Smooth muscle cell (in vitro differentiated cells): ENCODE data around the gene FAM98B. TPM values are rescaled to one million over a fixed set of nuclear protein-coding genes. Genes with fewer than 3 reads are reported as not detected.

Experiments used
- DNase-seq: peaks from one replicate; lab custom pipeline; 2025; ENCODE audit not compliant: unreplicated experiment; lab: John Stamatoyannopoulos, UW
- H2AFZ ChIP-seq: fragments of 200-600 bp; sonication (generic); 2 replicates; pipeline ENCODE4 v1.6.0; 2016; ENCODE audit warnings: antibody characterized with exemption, low read depth, mild to moderate bottlenecking
- H3F3A ChIP-seq: fragments of 200-600 bp; sonication (generic); 2 replicates; pipeline ENCODE4 v1.6.0; 2017; ENCODE audit warnings: antibody characterized with exemption, low read depth
- H3K27ac ChIP-seq: fragments of 200-600 bp; sonication (generic); 2 replicates; pipeline ENCODE4 v1.5.1; 2016; ENCODE audit warnings: low read depth, mild to moderate bottlenecking
- H3K27me3 ChIP-seq: fragments of 200-600 bp; sonication (generic); 2 replicates; pipeline ENCODE4 v1.6.1; 2016; ENCODE audit warnings: low read depth, mild to moderate bottlenecking
- H3K36me3 ChIP-seq: fragments of 200-600 bp; sonication (generic); 2 replicates; pipeline ENCODE4 v1.5.1; 2016; ENCODE audit warnings: low read depth
- H3K4me1 ChIP-seq: fragments of 200-600 bp; sonication (generic); 2 replicates; pipeline ENCODE4 v1.5.1; 2016; ENCODE audit warnings: low read depth
- H3K4me2 ChIP-seq: fragments of 200-600 bp; sonication (generic); 2 replicates; pipeline ENCODE4 v1.6.0; 2016; ENCODE audit warnings: mild to moderate bottlenecking
- H3K4me3 ChIP-seq: fragments of 200-600 bp; sonication (generic); 2 replicates; pipeline ENCODE4 v1.5.1; 2016; ENCODE audit warnings: mild to moderate bottlenecking
- H3K79me2 ChIP-seq: fragments of 200-600 bp; sonication (generic); 2 replicates; pipeline ENCODE4 v1.6.0; 2016; ENCODE audit warnings: low read depth, mild to moderate bottlenecking
- H3K9ac ChIP-seq: fragments of 200-600 bp; sonication (generic); 2 replicates; pipeline ENCODE4 v1.6.0; 2016; ENCODE audit warnings: low read depth
- H3K9me3 ChIP-seq: fragments of 200-600 bp; sonication (generic); replicated peaks from 2 replicates; pipeline ENCODE4 v1.5.1; 2016; ENCODE audit warnings: low read depth
- H4K20me1 ChIP-seq: fragments of 200-600 bp; sonication (generic); 2 replicates; pipeline ENCODE4 v1.6.0; 2016; ENCODE audit warnings: low read depth
- CTCF ChIP-seq: fragments of 200-600 bp; sonication (generic); IDR thresholded peaks from 2 replicates; pipeline ENCODE4 v1.5.1; 2017; ENCODE audit warnings: borderline replicate concordance, mild to moderate bottlenecking, antibody characterized with exemption; ENCODE audit not compliant: insufficient read depth, poor library complexity, severe bottlenecking
- WGBS: methylation state at CpG from one replicate; pipeline ENCODE4 v1.1.7; 2016; ENCODE audit warnings: low lambda C conversion rate; 5-methylcytosine and 5-hydroxymethylcytosine counted together
- polyA plus RNA-seq: library from polyadenylated mRNA; unstranded; fragments of >200 nt; fragmentation: Nextera tagmentation; extraction: Ambion mirVana; gene quantifications from 2 replicates; pipeline ENCODE4 v1.2.1, GENCODE V29; 2016
- total RNA-seq: library from RNA; depleted of rRNA; stranded (reverse); fragments of >200 nt; gene quantifications from 2 replicates; pipeline ENCODE4 v1.2.3, GENCODE V29; 2014

FAM98B gene
- total and polyA plus RNA-seq, 2 experiments from 2014 or later, result 1.4 to 5.1 TPM

GRCh38 chr15:38530113-38530512 lies 76.2 kb downstream of the FAM98B start:
- no peak overlapping the region for H2AFZ ChIP-seq
- no peaks in the 10 kb centered on the region for H3K9me3 ChIP-seq
- DNase-seq, result no peak
- no peak overlapping the region for H3K4me2 ChIP-seq
- no peaks in the 10 kb centered on the region for H3F3A ChIP-seq
- no peaks in the 10 kb centered on the region for H4K20me1 ChIP-seq
- H3K36me3 ChIP-seq, result no peaks in the 10 kb centered on the region
- no peak for TF ChIP-seq CTCF
- H3K4me1 ChIP-seq, result no peaks in the 10 kb centered on the region
- H3K27me3 ChIP-seq, result no peaks in the 10 kb centered on the region
- H3K27ac ChIP-seq, result no peak overlapping the region
- no peaks in the 10 kb centered on the region for H3K79me2 ChIP-seq
- H3K4me3 ChIP-seq, result no peak overlapping the region
- no peak overlapping the region for H3K9ac ChIP-seq
- 92% methylated on average over 1 of the region's 1 CpG for WGBS

- peak overlapping the region; percentile 5 for H2AFZ ChIP-seq
- no peak overlapping the region for H3K4me3 ChIP-seq
- no peaks in the 10 kb centered on the region for H3K27me3 ChIP-seq
- no peaks in the 10 kb centered on the region for H3K36me3 ChIP-seq
- 15% methylated on average over 4 of the region's 4 CpGs for WGBS
- H3F3A ChIP-seq, result no peaks in the 10 kb centered on the region
- H4K20me1 ChIP-seq, result no peaks in the 10 kb centered on the region
- no peak for TF ChIP-seq CTCF
- DNase-seq, result no peak
- H3K27ac ChIP-seq, result peak overlapping the region; percentile 47
- H3K9ac ChIP-seq, result no peak overlapping the region
- no peaks in the 10 kb centered on the region for H3K9me3 ChIP-seq
- no peaks in the 10 kb centered on the region for H3K4me1 ChIP-seq
- peak overlapping the region; percentile 69 for H3K4me2 ChIP-seq
- no peaks in the 10 kb centered on the region for H3K79me2 ChIP-seq
Observed at GRCh38 chr15:38531509-38531908, 77.6 kb downstream of the FAM98B start.

GRCh38 chr15:38532728-38533127 lies 78.8 kb downstream of the FAM98B start:
- H2AFZ ChIP-seq, result no peak overlapping the region

More at GRCh38 chr15:38532728-38533127, 78.8 kb downstream of the FAM98B start:
- no peak overlapping the region for H3K4me2 ChIP-seq
- TF ChIP-seq CTCF, result no peak
- 86% methylated on average over 3 of the region's 3 CpGs for WGBS
- H3K9ac ChIP-seq, result no peak overlapping the region
- H3K9me3 ChIP-seq, result no peaks in the 10 kb centered on the region
- H4K20me1 ChIP-seq, result no peaks in the 10 kb centered on the region
- DNase-seq, result no peak
- no peak overlapping the region for H3K27ac ChIP-seq
- no peaks in the 10 kb centered on the region for H3K4me1 ChIP-seq
- H3K4me3 ChIP-seq, result no peak overlapping the region
- no peaks in the 10 kb centered on the region for H3K79me2 ChIP-seq
- no peaks in the 10 kb centered on the region for H3F3A ChIP-seq
- H3K27me3 ChIP-seq, result no peaks in the 10 kb centered on the region
- H3K36me3 ChIP-seq, result no peaks in the 10 kb centered on the region
